NB4 (cell line): ENCODE results near the gene GLI1.
A peak's percentile ranks its signal among the peaks of the same experiment; 100 is the strongest.

Experiments
- DNase-seq: peaks from one replicate; pipeline ENCODE4 v3.0.0; 2010; ENCODE audit warnings: low read depth
- H3K4me3 ChIP-seq: one replicate; pipeline ENCODE4 v1.5.1; 2011; ENCODE audit warnings: mild to moderate bottlenecking, low read depth, low read length, moderate library complexity
- MYC ChIP-seq: IDR thresholded peaks from 2 replicates; pipeline ENCODE4 v1.6.1; 2011; ENCODE audit warnings: low read depth, low read length
- POLR2A ChIP-seq: IDR thresholded peaks from 2 replicates; pipeline ENCODE4 v1.6.1; 2011; ENCODE audit warnings: mild to moderate bottlenecking; ENCODE audit not compliant: insufficient read length; ENCODE audit errors: extremely low read depth
- TF ChIP-seq, protein P1 (sequence below): IDR thresholded peaks from one replicate; pipeline ENCODE4 v1.5.1; 2012; ENCODE audit warnings: low read depth, low read length
- TF ChIP-seq, protein P2 (sequence below): IDR thresholded peaks from 2 replicates; pipeline ENCODE4 v1.6.1; 2011; ENCODE audit warnings: low read depth, low read length

GLI1 gene

GRCh38 chr12:57454566-57455373, 4.8 kb upstream of the GLI1 start, which contains the start of gene INHBE:
Gene INHBE, plus strand, starts transcription at chr12:57455307. Its CDS starts 230 bp downstream, at chr12:57455537.
- DNase-seq, result peak; percentile 79
- H3K4me3 ChIP-seq, result no peak within 1 kb of the TSS
- TF ChIP-seq POLR2A (no peak), MYC (0 out of 2 replicates have a peak, but pooled peaks have one; percentile 11)
- TF ChIP-seq, protein P1, sequence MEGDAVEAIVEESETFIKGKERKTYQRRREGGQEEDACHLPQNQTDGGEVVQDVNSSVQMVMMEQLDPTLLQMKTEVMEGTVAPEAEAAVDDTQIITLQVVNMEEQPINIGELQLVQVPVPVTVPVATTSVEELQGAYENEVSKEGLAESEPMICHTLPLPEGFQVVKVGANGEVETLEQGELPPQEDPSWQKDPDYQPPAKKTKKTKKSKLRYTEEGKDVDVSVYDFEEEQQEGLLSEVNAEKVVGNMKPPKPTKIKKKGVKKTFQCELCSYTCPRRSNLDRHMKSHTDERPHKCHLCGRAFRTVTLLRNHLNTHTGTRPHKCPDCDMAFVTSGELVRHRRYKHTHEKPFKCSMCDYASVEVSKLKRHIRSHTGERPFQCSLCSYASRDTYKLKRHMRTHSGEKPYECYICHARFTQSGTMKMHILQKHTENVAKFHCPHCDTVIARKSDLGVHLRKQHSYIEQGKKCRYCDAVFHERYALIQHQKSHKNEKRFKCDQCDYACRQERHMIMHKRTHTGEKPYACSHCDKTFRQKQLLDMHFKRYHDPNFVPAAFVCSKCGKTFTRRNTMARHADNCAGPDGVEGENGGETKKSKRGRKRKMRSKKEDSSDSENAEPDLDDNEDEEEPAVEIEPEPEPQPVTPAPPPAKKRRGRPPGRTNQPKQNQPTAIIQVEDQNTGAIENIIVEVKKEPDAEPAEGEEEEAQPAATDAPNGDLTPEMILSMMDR, result no peak
- TF ChIP-seq, protein P2, sequence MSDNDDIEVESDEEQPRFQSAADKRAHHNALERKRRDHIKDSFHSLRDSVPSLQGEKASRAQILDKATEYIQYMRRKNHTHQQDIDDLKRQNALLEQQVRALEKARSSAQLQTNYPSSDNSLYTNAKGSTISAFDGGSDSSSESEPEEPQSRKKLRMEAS, result peak; percentile 42

GRCh38 chr12:57455374-57456144, 4.0 kb upstream of the GLI1 start:
- H3K4me3 ChIP-seq, result no peak overlapping the region
- DNase-seq, result no peak
- TF ChIP-seq, protein P1, result no peak
- TF ChIP-seq POLR2A (no peak), MYC (no peak)
- TF ChIP-seq, protein P2, result no peak

DNA sequence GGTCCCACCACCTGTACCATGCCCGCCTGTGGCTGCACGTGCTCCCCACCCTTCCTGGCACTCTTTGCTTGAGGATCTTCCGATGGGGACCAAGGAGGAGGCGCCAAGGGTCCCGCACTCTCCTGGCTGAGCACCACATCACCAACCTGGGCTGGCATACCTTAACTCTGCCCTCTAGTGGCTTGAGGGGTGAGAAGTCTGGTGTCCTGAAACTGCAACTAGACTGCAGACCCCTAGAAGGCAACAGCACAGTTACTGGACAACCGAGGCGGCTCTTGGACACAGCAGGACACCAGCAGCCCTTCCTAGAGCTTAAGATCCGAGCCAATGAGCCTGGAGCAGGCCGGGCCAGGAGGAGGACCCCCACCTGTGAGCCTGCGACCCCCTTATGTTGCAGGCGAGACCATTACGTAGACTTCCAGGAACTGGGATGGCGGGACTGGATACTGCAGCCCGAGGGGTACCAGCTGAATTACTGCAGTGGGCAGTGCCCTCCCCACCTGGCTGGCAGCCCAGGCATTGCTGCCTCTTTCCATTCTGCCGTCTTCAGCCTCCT, 3.4 kb upstream of the GLI1 start:
- peak; percentile 72 for DNase-seq
- no peak for TF ChIP-seq MYC
- TF ChIP-seq, protein P1, result peak; percentile 82
- no peak overlapping the region for H3K4me3 ChIP-seq

GRCh38 chr12:57456737-57457490, 2.7 kb upstream of the GLI1 start:
- H3K4me3 ChIP-seq, result no peak overlapping the region
- DNase-seq, result no peak
- TF ChIP-seq, protein P1, result no peak
- TF ChIP-seq POLR2A, result no peak
- TF ChIP-seq, protein P2, result no peak
- no peak for TF ChIP-seq MYC

GRCh38 chr12:57458665-57459054, 925 bp upstream of the GLI1 start:
- TF ChIP-seq, protein P1, result no peak
- TF ChIP-seq POLR2A, result no peak
- no peak; the same call in 1 of the 2 replicates for TF ChIP-seq MYC
- TF ChIP-seq, protein P2, result no peak; the same call in 1 of the 2 replicates
- no peak for DNase-seq
- peak overlapping the region; percentile 76 for H3K4me3 ChIP-seq
